Stimulated activated CD4-positive, alpha-beta T cell treated with anti-CD3 and anti-CD28 coated beads, Interleukin-15, amount 100 ng/mL, for 24 hours (primary cell): Measurements from ENCODE around the gene TMEM253.

Experiments
- DNase-seq: peaks from one replicate; pipeline ENCODE4 v3.0.0-alpha.2; 2020

TMEM253 gene

DNA sequence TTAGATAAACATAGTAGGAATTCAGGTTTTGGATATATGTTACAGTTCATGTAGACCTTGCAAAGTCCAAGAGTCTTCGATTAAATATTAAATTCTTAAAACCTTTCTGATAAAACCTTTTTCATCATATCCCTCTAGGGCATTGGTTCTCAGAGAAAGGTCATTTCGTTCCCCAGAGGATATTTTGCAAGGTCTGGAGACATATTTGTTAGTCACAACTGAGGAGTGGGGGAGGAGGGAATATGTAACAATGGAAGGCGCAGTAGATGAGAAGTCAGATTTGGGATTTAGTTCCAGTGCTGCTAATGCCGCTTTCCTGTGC is 5.3 kb downstream of the TMEM253 start:
- DNase-seq, result no peak

DNA sequence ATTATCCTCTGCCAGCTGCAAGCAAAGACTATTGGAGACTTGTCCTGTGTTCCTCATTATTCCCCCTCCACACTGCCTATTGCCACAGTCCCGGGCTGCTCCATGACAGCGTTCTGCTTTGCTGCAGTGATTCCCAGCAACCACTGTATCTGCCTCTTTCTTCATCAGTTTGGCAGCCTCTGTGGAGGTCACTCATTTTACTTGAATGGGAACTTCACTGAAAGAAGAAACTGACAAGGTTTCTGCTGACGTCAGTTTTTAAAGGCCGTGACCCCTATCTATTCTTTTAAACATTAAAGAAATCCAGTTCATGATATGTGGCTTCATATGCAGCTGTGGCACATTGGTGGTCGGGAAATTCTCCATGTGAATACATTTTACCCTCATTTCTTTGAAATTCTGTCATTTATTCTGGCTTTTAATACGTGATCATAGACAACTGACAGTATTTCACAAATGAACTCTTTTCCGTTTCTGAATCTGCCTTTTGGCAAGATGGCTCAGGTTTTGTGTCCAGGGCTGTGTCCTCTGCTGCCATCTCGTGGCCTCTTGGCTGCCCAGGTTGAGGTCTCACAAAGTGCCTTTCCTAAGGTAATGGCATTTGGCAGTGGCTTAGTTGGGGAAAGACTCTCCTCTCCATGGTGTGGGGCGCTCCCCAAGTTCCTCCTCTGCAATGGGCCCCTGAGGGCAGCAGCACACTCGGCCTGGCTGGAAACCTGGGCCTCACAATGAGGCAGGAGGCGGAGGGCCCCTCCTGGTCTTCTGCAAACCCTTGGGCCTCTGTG is 5.8 kb downstream of the TMEM253 start:
- peak; percentile 83 for DNase-seq

DNA sequence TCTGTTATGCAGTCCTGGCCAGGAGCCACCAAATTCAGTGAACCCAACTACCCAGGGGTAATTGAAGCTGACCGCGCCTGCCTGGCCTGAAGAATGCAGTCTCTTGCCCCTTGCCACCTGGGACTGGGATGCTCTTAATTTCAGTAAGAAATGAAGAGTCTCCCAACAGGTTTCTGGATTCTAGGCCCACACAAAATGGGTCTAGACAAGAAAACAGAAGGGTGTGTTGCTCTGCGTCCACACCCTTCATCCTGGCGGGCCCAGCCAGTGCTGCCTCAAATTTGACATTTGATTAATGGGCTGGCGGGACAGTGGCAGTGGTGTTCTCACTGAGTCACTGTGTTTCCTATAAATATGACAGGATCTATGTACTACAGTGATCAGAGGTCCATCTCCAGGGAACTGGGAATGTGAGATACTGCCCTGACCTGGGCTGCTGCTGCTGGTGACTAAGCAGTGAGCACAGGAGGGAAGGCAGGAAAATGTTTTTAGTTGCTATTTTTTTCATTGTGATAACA is 6.5 kb downstream of the TMEM253 start:
- DNase-seq, result no peak

DNA sequence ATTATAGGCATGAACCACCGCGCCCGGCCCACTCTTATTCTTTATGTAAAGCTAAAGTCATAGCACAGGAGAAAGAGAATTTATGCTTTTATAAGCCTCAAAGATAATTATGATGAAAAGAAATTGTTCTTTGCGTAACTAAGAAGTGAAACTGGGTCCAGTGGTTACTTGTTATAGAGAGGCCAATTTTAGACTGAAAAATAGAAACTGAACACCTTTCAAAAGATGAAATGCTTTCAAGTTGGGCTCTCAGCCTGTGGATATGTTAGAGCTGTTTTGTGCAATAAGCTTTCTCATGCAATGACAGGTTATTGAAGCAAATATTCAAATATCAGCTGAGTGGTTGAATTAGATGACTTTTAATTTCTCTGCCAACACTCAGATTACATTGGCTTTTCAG is 7.9 kb downstream of the TMEM253 start:
- DNase-seq, result no peak

DNA sequence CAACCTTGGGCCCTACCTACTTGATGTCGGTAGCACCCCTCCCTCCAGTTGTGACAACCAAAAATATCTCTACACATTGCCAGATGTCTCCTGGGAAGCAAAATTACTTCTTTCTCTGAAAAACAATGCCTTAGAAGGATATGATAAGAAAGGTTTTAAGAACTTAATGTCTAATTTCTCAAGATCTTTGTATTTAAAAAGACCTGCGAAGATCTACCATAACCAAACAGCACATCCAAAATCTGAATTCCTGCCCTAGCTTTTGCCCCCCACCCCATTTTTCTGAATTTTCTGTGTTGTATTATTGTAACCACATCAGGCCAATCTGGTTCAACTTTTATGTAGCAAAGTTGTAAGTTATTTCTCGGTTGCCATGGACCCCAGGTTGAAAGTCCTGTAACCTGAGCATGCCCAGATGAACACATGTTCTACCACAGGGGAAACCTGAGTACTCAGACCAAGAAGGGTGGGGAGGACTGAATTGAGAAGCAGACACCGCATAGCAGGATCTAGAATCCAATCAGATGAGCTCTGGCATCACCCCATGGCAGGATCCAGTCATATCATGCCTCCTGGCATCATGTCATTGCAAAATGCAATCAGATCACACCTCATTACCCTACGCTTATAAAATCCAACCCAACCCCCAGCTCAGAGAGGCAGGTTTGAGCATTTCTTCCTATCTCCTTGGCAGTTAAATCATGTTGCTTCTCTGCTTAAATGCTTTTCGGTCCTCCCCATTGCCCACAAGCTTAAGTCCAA is 8.7 kb downstream of the TMEM253 start:
- peak; percentile 48 for DNase-seq

DNA sequence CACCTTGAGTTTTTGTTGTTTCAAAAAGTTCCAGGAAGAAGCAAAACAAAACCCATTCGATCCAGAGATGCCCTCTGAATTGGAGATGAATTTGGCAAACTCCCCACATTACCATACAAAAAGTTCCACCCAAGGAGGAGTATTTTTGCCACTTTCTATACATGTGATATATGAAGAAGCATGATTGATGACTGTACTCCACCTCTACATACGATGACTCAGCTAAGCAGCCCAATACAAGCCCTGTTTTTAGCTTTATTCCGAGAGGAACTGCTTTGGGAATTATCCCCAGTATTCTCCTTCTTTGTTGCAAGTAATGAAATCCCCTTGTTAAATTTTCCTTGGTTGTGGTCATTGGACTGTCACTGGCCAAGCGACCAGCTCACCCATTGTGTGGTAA is 11.4 kb downstream of the TMEM253 start:
- no peak for DNase-seq

DNA sequence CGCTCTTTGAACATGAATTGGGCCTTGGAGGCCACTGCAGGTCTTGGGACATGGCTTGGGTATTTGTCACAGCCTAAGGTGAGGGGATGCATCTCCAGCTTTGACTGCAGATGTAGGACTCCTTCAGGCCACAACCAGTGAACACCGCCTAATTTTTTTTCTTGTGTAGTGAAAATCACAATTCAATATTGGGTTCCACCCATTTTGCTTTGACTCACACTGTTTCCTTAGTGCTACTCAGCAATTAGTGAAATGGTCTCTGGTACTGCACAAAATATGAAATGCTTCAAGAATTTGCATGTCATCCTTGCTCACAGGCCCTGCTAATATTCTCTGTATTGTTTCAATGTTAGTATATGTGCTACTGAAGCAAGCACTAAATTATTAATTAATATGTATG is 12.5 kb downstream of the TMEM253 start:
- DNase-seq, result no peak

DNA sequence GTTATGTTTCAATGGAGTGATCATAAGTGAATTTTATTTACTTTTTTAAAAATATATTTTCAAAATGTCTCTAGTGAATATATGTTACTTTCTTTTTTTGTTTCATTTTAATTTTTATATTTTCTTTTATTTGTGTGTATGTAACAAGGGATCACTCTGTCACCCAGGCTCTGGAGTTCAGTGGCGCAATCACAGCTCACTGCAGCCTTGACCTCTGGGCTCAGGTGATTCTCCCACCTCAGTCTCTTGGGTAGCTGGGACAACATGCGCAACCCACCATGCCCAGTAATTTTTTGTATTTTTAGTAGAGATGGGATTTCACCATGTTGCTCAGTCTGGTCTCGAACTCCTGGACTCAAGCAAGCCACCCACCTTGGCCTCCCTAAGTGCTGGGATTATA is 18.1 kb downstream of the TMEM253 start:
- DNase-seq, result no peak

DNA sequence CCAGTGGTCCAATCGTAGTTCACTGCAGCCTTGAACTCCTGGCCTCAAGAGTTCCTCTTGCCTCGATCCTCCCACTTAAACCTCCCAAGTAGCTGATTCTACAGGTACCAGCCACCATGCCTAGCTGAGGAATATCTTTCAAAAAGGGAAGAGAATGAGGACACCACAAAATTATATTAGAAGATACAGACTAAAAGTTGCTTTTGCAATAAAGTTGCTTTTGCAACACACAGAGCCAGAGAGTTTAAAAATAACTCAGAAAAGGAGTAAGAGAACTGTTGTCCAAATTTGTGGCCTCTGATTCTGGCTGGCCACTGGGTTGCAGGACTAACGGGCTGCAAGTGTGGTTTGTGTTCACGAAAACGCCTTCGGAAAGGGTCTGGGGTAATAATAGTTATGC is 19.8 kb downstream of the TMEM253 start:
- DNase-seq, result no peak

DNA sequence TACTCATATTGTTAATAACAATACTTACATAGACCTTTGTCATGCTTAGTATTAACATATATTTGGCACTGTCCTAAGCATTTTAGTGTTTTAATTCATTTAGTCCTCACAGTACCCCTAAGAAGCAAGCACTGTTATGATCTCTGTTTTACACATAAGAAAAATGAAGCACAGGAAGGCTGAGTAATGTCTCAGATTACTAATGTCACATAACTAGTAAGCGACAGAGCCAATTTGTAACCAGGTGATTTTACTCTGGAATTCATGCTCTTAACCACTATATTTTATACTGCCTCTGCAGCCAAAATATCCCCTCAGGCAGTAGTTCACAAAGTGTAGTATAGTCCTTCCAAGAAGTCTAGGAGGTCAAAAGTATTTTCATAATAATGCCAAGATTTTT is 20.3 kb downstream of the TMEM253 start:
- DNase-seq, result no peak

DNA sequence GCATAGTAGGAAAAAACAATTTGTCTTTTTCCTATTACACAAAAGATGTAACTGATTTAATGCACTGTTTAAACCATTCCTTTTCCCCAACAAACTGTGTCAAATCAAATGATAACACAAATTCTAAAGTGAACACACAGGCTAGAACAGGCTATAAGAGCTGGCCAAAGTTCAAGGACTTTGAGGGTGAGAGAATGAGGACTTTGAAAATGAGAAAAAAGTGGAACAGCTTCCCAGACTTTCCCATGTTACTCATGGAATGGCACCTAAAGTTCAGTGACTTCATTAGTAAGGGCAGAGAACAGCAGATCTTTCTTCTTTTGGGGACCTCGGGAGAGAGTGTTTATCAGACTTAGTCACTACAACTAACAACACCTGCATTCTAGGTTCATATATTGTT is 22.6 kb downstream of the TMEM253 start:
- no peak for DNase-seq

DNA sequence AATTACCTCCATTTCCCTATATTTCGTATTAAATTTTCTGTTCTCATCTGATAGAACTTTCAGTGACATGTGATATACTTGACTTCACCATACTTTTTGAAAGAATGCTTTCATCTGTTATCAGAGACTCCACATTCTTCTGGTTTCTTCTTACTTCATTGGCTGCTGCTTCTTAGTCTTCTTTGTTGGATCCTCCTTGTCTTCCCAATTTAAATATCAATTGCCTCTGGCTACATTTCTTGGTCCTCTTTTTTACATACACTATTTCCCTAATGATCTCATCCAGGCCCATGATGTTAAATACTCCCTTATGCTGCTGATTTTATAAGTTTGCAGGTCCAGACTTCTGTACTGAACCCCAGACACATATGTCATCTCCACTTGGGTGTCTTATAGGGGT is 33.0 kb downstream of the TMEM253 start:
- DNase-seq, result no peak

DNA sequence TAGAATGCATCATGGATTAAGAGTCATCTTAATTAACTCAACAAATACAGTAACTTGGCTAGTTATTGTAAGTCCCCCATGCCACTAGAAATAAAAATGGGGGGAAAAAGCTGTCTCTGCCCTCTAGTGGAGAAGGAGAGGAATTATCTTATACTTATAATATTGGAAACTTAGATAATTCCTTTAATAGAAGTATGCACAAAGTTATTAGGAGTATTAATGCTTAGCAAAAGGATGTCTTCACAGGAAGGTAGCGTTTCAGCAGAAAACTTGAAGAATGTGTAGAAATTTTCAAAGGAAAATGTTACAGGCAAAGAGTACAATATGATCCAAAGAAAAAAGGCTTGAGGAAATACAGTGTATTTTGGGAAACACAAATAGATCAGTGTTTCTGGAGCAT is 35.2 kb downstream of the TMEM253 start:
- no peak for DNase-seq

DNA sequence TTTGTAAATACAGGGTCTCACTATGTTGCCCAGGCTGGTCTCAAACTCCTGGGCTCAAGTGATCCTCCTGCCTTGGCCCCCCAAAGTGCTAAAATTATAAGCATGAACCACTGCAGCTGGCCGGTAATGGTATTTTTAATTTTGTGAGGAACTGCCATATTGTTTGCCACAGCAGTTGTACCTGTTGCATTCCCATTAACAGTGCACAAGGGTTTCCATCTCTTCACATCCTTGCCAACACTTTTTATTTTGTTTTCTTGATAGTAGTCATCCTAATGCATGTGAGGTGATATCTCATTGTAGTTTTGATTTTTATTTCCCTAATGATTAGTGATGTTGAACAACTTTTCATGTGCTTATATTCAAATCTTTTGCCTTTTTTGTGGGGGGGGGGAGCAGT is 41.5 kb downstream of the TMEM253 start:
- DNase-seq, result no peak

DNA sequence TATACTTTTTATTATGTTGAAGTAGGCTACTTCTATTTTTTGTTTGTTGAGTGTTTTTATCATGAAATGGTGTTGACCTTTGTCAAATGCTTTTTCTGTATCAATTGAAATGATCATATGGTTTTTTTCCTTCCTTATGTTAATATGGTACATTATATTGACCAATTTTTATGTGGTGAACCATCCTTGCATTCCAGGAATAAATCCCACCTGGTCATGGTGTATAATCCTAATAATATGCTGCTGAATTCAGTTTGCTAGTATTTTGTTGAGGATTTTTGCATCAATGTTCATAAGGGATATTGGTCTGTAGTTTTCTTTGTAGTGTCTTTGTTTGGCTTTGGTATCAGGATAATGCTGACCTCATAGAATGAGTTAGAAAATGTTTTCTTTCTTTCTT is 44.6 kb downstream of the TMEM253 start:
- DNase-seq, result no peak

DNA sequence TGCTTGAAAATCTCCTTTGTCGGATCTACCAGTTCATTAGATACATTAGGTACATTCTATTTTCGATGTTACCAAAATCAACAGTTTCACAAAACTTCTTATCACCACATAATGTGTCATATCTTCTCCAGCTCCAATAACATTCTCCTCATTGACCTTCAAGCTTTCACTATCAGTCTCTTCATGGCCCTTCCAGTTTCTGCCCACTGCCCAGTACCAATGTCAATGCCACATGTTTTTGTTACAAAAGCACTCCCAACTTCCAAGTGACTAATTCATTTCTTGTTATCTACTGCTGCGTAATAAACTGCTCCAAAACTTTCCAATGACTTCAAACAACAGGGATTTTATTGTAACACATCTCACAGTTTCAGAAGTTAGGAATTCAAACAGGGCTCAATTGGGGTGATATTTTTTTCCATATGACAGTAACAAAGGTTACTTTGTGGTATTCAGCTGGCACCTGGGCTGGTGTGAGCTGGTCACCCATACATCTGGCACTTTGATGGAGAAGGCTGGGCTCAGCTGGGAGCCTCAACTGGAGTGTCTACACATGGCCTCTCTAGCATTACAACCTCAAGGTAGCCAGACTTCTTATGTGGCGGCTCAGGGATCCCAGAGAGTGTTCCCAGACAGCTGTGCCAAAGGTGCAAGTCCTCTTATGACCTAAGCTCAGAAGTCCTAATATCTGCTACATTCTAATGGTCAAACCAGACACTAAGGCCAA is 48.9 kb downstream of the TMEM253 start:
- DNase-seq, result no peak
